Skeletal muscle satellite cell (primary cell): ENCODE measurements around the gene PKM.

Experiments
- H3K27me3 ChIP-seq: 2 replicates; pipeline ENCODE4 v1.7.0; 2013; ENCODE audit warnings: low read length; ENCODE audit not compliant: control insufficient read depth, insufficient read depth
- H3K36me3 ChIP-seq: 2 replicates; pipeline ENCODE4 v1.7.0; 2013; ENCODE audit warnings: mild to moderate bottlenecking, control low read depth, low read length; ENCODE audit not compliant: insufficient read depth
- H3K4me1 ChIP-seq: 2 replicates; pipeline ENCODE4 v1.7.0; 2013; ENCODE audit warnings: low read length; ENCODE audit not compliant: control insufficient read depth, insufficient read depth
- H3K4me2 ChIP-seq: 2 replicates; pipeline ENCODE4 v1.7.0; 2013; ENCODE audit warnings: mild to moderate bottlenecking, low read length
- H3K4me3 ChIP-seq: 2 replicates; pipeline ENCODE4 v1.7.0; 2013; ENCODE audit warnings: low read length
- H3K9ac ChIP-seq: 2 replicates; pipeline ENCODE4 v1.7.0; 2013; ENCODE audit warnings: mild to moderate bottlenecking, low read depth, low read length, moderate library complexity
- H3K9me3 ChIP-seq: replicated peaks from 2 replicates; pipeline ENCODE4 v1.7.0; 2013; ENCODE audit warnings: mild to moderate bottlenecking, control low read depth, low read length

PKM gene

GRCh38 chr15:72198356-72199204, 32.4 kb downstream of the PKM start:
- peaks cover 59% of the 10 kb centered on the region for H3K36me3 ChIP-seq
- H3K27me3 ChIP-seq = no peaks in the 10 kb centered on the region
- H3K4me3 ChIP-seq = no peak overlapping the region
- peaks cover 18% of the 10 kb centered on the region for H3K4me1 ChIP-seq
- peak overlapping the region; percentile 28 for H3K4me2 ChIP-seq
- H3K9ac ChIP-seq = no peak overlapping the region
- H3K9me3 ChIP-seq = no peaks in the 10 kb centered on the region

- H3K4me2 ChIP-seq = peak within 1 kb of the TSS; percentile 35
- H3K27me3 ChIP-seq = no peaks in the 10 kb centered on the region
- H3K9me3 ChIP-seq = no peaks in the 10 kb centered on the region
- peak within 1 kb of the TSS; percentile 20 for H3K4me3 ChIP-seq
- peaks cover 50% of the 10 kb centered on the region for H3K36me3 ChIP-seq
- no peak within 1 kb of the TSS for H3K9ac ChIP-seq
- peaks cover 14% of the 10 kb centered on the region for H3K4me1 ChIP-seq
Observed at GRCh38 chr15:72197460-72198355, 33.3 kb downstream of the PKM start, which contains the start of gene GRAMD2A. Gene GRAMD2A (minus strand): TSS chr15:72197787.

DNA sequence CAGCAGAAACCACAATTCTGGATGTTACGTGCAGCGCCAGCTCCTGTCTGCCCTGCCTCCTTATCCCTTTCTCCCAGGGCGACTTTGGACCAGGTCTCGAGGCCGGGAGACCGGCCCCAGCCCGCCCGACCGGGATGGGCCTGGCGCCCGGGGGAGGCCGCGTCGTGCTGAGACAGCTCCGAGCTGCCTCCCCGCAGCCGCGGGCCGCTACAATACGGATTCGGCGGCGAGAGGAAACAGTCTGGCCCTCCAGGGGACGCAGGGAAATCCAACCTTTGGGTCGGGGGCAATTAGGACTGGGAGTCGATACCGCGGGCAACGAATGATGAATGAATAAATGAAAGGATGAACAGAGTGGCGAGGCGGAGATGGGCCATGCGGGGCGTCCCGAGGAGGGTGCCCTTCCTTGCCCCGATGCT, 33.9 kb downstream of the PKM start:
- Histone ChIP-seq H3K27me3 (no peaks in the 10 kb centered on the region), H3K4me1 (peaks cover 14% of the 10 kb centered on the region), H3K4me2 (peak overlapping the region; percentile 35), H3K4me3 (no peak overlapping the region), H3K36me3 (peaks cover 43% of the 10 kb centered on the region), H3K9ac (no peak overlapping the region), H3K9me3 (no peaks in the 10 kb centered on the region)

DNA sequence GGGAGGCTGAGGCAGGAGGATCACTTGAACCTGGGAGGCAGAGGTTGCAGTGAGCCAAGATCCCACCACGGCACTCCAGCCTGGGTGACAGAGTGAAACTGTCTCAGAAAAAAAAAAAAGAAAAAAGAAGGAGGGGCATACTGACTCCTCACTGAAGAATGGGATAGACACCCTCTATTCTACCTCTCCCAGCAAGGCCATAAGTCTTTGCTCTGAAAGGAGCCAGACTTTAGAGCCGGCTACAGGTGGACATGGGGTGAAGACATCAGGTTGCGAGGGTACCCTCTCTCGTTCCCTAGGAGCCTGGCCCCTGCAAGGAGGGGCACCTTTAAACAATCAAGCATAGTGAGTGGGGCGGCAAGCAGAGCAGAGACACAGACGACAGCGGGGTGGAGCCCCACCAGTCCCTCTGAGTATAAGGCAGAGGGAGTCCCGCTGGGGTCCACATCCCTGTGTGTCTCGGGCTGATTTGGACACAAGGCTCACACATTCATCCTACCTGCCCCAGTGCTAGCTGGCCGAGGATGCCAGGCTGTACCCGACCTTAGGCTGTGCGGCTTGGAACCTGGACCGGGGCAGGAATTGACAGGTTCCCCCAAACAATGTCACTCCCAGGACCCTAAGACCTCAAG, 34.5 kb downstream of the PKM start:
- Histone ChIP-seq H3K9ac (no peak overlapping the region), H3K4me1 (peaks cover 14% of the 10 kb centered on the region), H3K4me2 (no peak overlapping the region), H3K9me3 (no peaks in the 10 kb centered on the region), H3K4me3 (no peak overlapping the region), H3K36me3 (peaks cover 38% of the 10 kb centered on the region), H3K27me3 (no peaks in the 10 kb centered on the region)

GRCh38 chr15:72195101-72195511, 35.9 kb downstream of the PKM start:
- no peak overlapping the region for H3K4me3 ChIP-seq
- H3K36me3 ChIP-seq = peaks cover 24% of the 10 kb centered on the region
- no peak overlapping the region for H3K4me2 ChIP-seq
- H3K27me3 ChIP-seq = peaks cover 3% of the 10 kb centered on the region
- H3K9me3 ChIP-seq = no peaks in the 10 kb centered on the region
- H3K4me1 ChIP-seq = peaks cover 14% of the 10 kb centered on the region
- H3K9ac ChIP-seq = no peak overlapping the region

GRCh38 chr15:72193836-72194396, 37.1 kb downstream of the PKM start:
- Histone ChIP-seq H3K27me3 (peaks cover 9% of the 10 kb centered on the region), H3K36me3 (peaks cover 12% of the 10 kb centered on the region)

DNA sequence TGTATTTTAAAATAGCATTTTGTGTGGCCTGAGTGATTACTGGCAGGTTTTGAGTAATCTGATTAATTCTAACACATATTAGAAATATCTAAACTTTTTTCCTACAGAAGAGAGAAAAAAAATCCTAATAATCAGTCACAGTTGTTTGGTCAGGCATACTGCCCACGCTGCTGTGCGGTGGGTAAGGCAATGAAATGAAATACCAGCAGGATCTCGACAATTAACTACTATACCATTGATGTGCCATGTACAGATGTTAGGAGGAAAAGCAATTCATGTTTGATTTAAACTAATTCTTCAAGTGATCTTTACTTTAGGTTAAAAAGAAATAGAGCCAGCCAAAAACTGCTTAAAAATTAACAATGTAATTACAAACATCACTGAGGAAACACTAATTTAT, 38.6 kb downstream of the PKM start:
- H3K36me3 ChIP-seq = no peaks in the 10 kb centered on the region
- H3K4me3 ChIP-seq = no peak overlapping the region
- H3K27me3 ChIP-seq = peaks cover 15% of the 10 kb centered on the region
- no peaks in the 10 kb centered on the region for H3K9me3 ChIP-seq
- no peaks in the 10 kb centered on the region for H3K4me1 ChIP-seq
- no peak overlapping the region for H3K9ac ChIP-seq
- H3K4me2 ChIP-seq = no peak overlapping the region

More at GRCh38 chr15:72193836-72194396, 37.1 kb downstream of the PKM start:
- Histone ChIP-seq H3K4me3 (no peak overlapping the region), H3K9me3 (no peaks in the 10 kb centered on the region), H3K9ac (no peak overlapping the region), H3K4me2 (no peak overlapping the region), H3K4me1 (peaks cover 11% of the 10 kb centered on the region)

DNA sequence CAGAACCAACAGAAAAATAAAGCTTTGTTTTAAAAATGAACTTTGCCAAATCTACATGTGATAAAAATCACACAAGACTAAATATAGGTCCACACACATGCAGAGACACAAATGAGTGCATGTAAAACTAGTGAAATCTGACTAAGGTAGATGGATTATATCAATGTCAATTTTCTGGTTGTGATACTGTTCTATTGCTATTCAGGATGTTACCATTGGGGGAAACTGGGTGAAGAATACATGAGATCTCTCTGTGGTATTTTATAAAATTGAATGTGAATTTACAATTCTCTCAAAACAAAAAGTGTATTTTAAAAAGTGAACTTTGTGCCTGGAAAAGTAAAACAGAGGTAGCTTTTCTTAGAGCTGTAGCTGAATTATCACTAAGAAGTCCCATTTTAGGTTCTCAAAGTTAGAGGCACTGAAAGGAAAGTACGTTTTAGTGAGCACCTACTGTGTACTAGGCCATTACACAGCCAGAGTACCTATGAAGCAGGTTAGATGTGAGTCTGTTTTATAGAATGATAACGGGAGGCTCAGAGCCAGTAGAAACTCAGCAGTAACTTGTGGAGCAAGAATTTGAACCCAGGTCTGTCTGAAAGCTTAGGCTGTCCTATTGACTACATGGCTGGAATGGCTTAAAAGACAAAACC, 41.6 kb downstream of the PKM start:
- Histone ChIP-seq H3K9me3 (no peaks in the 10 kb centered on the region), H3K9ac (no peak overlapping the region), H3K4me2 (no peak overlapping the region), H3K4me1 (peaks cover 3% of the 10 kb centered on the region), H3K36me3 (no peaks in the 10 kb centered on the region), H3K4me3 (no peak overlapping the region), H3K27me3 (peaks cover 20% of the 10 kb centered on the region)

GRCh38 chr15:72184165-72184811, 46.7 kb downstream of the PKM start:
- Histone ChIP-seq H3K9ac (no peak overlapping the region), H3K4me2 (peak overlapping the region; percentile 75), H3K4me3 (peak overlapping the region; percentile 61), H3K36me3 (no peaks in the 10 kb centered on the region), H3K4me1 (peaks cover 11% of the 10 kb centered on the region), H3K27me3 (peaks cover 27% of the 10 kb centered on the region), H3K9me3 (no peaks in the 10 kb centered on the region)

- Histone ChIP-seq H3K4me2 (peak overlapping the region; percentile 75), H3K4me3 (peak overlapping the region; percentile 61), H3K9me3 (no peaks in the 10 kb centered on the region), H3K36me3 (no peaks in the 10 kb centered on the region), H3K4me1 (peaks cover 11% of the 10 kb centered on the region), H3K27me3 (peaks cover 25% of the 10 kb centered on the region), H3K9ac (no peak overlapping the region)
Observed at GRCh38 chr15:72183781-72184164, 47.2 kb downstream of the PKM start.
